WTC11 (cell line): ENCODE results near the gene CFAP57. TPM values are rescaled to one million over a fixed set of nuclear protein-coding genes. Genes with fewer than 3 reads are reported as not detected.

Experiments used
- ATAC-seq: fragments of 200-7000 bp; cut with Tn5 transposase; 2 replicates; pipeline ENCODE4 v1.10.0; 2021; ENCODE audit warnings: mild to moderate bottlenecking, moderate library complexity
- CTCF ChIA-PET: fragments of 300-600 bp; sonication (Branson Sonifier 250); formaldehyde crosslinking; loops from one replicate; lab custom pipeline; 2021; ENCODE audit warnings: antibody characterized with exemption; lab: Charles Lee
- POLR2A ChIA-PET: fragments of 350-600 bp; sonication (Branson Sonifier 250); formaldehyde crosslinking; loops from one replicate; lab custom pipeline; 2021; ENCODE audit warnings: antibody characterized with exemption; lab: Charles Lee
- DNase-seq: peaks from one replicate; pipeline ENCODE4 v3.0.0; 2021; ENCODE audit warnings: low spot score
- H3K27ac Mint-ChIP-seq: 2 replicates; pipeline ENCODE4 v1.8.0; 2021; ENCODE audit warnings: mixed read lengths
- H3K27me3 Mint-ChIP-seq: 2 replicates; pipeline ENCODE4 v1.8.0; 2021; ENCODE audit warnings: low read depth, mild to moderate bottlenecking, moderate library complexity, mixed read lengths
- H3K36me3 Mint-ChIP-seq: 2 replicates; pipeline ENCODE4 v1.8.0; 2021; ENCODE audit warnings: mixed read lengths
- H3K4me1 Mint-ChIP-seq: 2 replicates; pipeline ENCODE4 v1.8.0; 2022; ENCODE audit warnings: mixed read lengths
- H3K4me3 Mint-ChIP-seq: 2 replicates; pipeline ENCODE4 v1.8.0; 2021; ENCODE audit warnings: mild to moderate bottlenecking, moderate library complexity, mixed read lengths
- H3K9me3 Mint-ChIP-seq: 2 replicates; pipeline ENCODE4 v1.8.0; 2021; ENCODE audit warnings: mixed read lengths
- AFF4 ChIP-seq: sonication (generic); formaldehyde crosslinking; IDR thresholded peaks from 2 replicates; pipeline ENCODE4 v1.8.1; 2023; ENCODE audit warnings: mild to moderate bottlenecking, missing genetic modification reagents, borderline replicate concordance
- GABPB1 ChIP-seq: sonication (generic); formaldehyde crosslinking; IDR thresholded peaks from 2 replicates; pipeline ENCODE4 v1.8.1; 2023; ENCODE audit warnings: mild to moderate bottlenecking, missing genetic modification reagents
- HMGXB4 ChIP-seq: sonication (generic); formaldehyde crosslinking; IDR thresholded peaks from 2 replicates; pipeline ENCODE4 v1.8.1; 2023; ENCODE audit warnings: mild to moderate bottlenecking, moderate library complexity, missing genetic modification reagents
- IRF1 ChIP-seq: sonication (generic); formaldehyde crosslinking; IDR thresholded peaks from 2 replicates; pipeline ENCODE4 v1.8.0; 2023; ENCODE audit warnings: missing genetic modification reagents
- IRF2 ChIP-seq: sonication (generic); formaldehyde crosslinking; IDR thresholded peaks from 2 replicates; pipeline ENCODE4 v1.8.0; 2022; ENCODE audit warnings: low read depth, missing genetic modification reagents, borderline replicate concordance
- JAZF1 ChIP-seq: fragments of 250-450 bp; sonication (Bioruptor Pico); IDR thresholded peaks from 2 replicates; pipeline ENCODE4 v1.9.0; 2021; ENCODE audit warnings: moderate library complexity, mild to moderate bottlenecking, inconsistent platforms
- KAT7 ChIP-seq: sonication (generic); formaldehyde crosslinking; IDR thresholded peaks from 2 replicates; pipeline ENCODE4 v1.8.1; 2023; ENCODE audit warnings: missing genetic modification reagents, mild to moderate bottlenecking, borderline replicate concordance
- NFATC4 ChIP-seq: fragments of 250-450 bp; sonication (Bioruptor Pico); IDR thresholded peaks from 2 replicates; pipeline ENCODE4 v1.9.0; 2021; ENCODE audit warnings: mild to moderate bottlenecking
- NFYB ChIP-seq: sonication (generic); formaldehyde crosslinking; conservative IDR thresholded peaks from 2 replicates; pipeline ENCODE4 v1.8.0; 2022; ENCODE audit warnings: low read depth, missing genetic modification reagents
- RORB ChIP-seq: fragments of 250-450 bp; sonication (Bioruptor Pico); IDR thresholded peaks from 2 replicates; pipeline ENCODE4 v1.9.0; 2021; ENCODE audit warnings: mild to moderate bottlenecking
- SMAD4 ChIP-seq: sonication (generic); formaldehyde crosslinking; IDR thresholded peaks from 2 replicates; pipeline ENCODE4 v1.8.0; 2022; ENCODE audit warnings: mild to moderate bottlenecking, missing genetic modification reagents
- TCF7 ChIP-seq: sonication (generic); formaldehyde crosslinking; IDR thresholded peaks from 2 replicates; pipeline ENCODE4 v1.8.0; 2022; ENCODE audit warnings: mild to moderate bottlenecking, low read depth, missing genetic modification reagents, moderate library complexity
- ZNF121 ChIP-seq: sonication (generic); formaldehyde crosslinking; IDR thresholded peaks from 2 replicates; pipeline ENCODE4 v1.8.0; 2023; ENCODE audit warnings: missing genetic modification reagents
- ZNF416 ChIP-seq: fragments of 250-450 bp; sonication (Bioruptor Pico); IDR thresholded peaks from 2 replicates; pipeline ENCODE4 v1.9.0; 2021; ENCODE audit warnings: mild to moderate bottlenecking, inconsistent platforms
- total RNA-seq: library from RNA; stranded (reverse); gene quantifications from 3 replicates; pipeline ENCODE4 v1.2.3, GENCODE V29; 2021
- TF ChIP-seq, protein P1 (sequence below): sonication (generic); formaldehyde crosslinking; IDR thresholded peaks from 2 replicates; pipeline ENCODE4 v1.8.0; 2022; ENCODE audit warnings: mild to moderate bottlenecking, missing genetic modification reagents
- TF ChIP-seq, protein P2 (sequence below): sonication (generic); formaldehyde crosslinking; IDR thresholded peaks from 2 replicates; pipeline ENCODE4 v1.8.0; 2022; ENCODE audit warnings: mild to moderate bottlenecking, missing genetic modification reagents

CFAP57 gene
- total RNA-seq, 1 experiment from 2014 or later: 0.42 TPM

DNA sequence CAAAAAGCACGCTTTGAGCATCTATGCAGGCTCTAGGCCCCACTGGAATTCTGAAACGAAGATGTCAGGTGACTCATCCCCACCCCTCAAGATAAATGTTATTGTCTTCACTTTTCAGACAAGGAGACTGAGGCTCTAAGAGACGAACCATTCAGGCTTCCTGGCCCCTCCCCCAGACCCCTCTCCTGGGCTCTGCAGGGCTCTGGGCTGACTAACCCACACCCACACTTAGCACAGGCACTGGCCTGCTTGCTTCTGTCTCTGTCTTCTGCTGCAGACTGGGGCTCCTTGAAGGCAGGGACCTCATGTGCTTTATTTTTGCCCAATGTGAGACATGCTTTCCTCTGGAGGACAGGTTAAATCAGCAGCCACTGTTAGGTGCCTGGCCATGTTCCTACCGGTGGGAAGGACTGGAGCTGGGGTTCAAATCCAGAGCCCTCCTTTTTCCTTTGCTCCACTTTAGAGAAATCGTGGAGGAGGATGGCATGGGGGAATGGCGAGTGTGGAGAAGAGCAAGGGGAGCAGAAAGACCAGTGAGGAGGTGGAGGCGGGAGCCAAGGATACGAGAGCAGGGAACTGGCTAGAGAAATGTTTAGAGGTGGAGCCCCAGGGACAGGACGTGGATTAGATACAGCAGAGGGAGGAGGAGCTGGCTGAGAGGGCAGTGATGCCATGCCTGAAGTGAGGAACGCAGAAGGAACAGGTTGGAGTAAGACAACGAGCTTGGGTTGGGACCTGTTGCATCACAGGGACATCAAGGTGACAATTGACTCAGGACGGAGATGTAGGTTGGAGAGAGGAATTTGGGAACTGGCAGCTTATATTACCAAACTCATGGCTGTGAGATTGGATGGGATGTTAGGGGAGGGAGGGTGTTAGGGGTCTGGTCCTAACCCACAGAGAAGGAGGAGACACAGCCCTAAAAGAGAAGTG lies 99.3 kb downstream of the CFAP57 start:
- H3K27ac Mint-ChIP-seq: peak overlapping the region; percentile 97
- peak overlapping the region; percentile 83 for H3K4me3 Mint-ChIP-seq
- ChIA-PET POLR2A (interaction anchor here (0.5 to 1.3 kb wide), 9 partner anchors 13 to 118 kb away, joined by 3 to 16 read pairs (median 5); partner anchors contain the start of genes C1orf210, CDC20, ELOVL1 and MED8), CTCF (interaction anchor here (0.6 to 1.6 kb wide), 4 partner anchors 14 to 358 kb away, joined by 3 to 12 read pairs (median 9); partner anchors contain the start of genes C1orf210 and CDC20)
- ATAC-seq: peak; percentile 7
- peaks cover 14% of the 10 kb centered on the region for H3K36me3 Mint-ChIP-seq
- TF ChIP-seq HMGXB4 (CRISPR knock-in tag) (no peak), NFATC4 (CRISPR knock-in tag) (no peak), AFF4 (CRISPR knock-in tag) (no peak), JAZF1 (no peak), IRF2 (CRISPR knock-in tag) (no peak), IRF1 (CRISPR knock-in tag) (no peak), KAT7 (CRISPR knock-in tag) (no peak), NFYB (no peak)
- TF ChIP-seq, protein P1, sequence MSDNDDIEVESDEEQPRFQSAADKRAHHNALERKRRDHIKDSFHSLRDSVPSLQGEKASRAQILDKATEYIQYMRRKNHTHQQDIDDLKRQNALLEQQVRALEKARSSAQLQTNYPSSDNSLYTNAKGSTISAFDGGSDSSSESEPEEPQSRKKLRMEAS (CRISPR knock-in tag): no peak
- DNase-seq: no peak
- peaks cover 29% of the 10 kb centered on the region for H3K4me1 Mint-ChIP-seq
- peaks cover 4% of the 10 kb centered on the region for H3K9me3 Mint-ChIP-seq
- peaks cover 9% of the 10 kb centered on the region for H3K27me3 Mint-ChIP-seq

GRCh38 chr1:43272161-43272560 lies 100.0 kb downstream of the CFAP57 start:
- TF ChIP-seq, protein P2, sequence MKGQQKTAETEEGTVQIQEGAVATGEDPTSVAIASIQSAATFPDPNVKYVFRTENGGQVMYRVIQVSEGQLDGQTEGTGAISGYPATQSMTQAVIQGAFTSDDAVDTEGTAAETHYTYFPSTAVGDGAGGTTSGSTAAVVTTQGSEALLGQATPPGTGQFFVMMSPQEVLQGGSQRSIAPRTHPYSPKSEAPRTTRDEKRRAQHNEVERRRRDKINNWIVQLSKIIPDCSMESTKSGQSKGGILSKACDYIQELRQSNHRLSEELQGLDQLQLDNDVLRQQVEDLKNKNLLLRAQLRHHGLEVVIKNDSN: no peak
- TF ChIP-seq GABPB1 (no peak), ZNF121 (CRISPR knock-in tag) (no peak), ZNF416 (CRISPR knock-in tag) (no peak), RORB (CRISPR knock-in tag) (no peak), SMAD4 (CRISPR knock-in tag) (no peak), TCF7 (CRISPR knock-in tag) (no peak)
- TF ChIP-seq, all 79 proteins: peak for 0
- Mint-ChIP-seq H3K27ac (no peak overlapping the region), H3K9me3 (no peaks in the 10 kb centered on the region), H3K36me3 (peaks cover 12% of the 10 kb centered on the region), H3K4me3 (peak overlapping the region; percentile 83), H3K4me1 (peaks cover 29% of the 10 kb centered on the region), H3K27me3 (peaks cover 5% of the 10 kb centered on the region)
- ATAC-seq: no peak
- POLR2A ChIA-PET: interaction anchor here (1.3 kb wide), 1 partner anchor 14 kb away, joined by 4 read pairs; the partner anchor contains the start of gene C1orf210
- CTCF ChIA-PET: interaction anchor here (1.3 kb wide), 1 partner anchor 14 kb away, joined by 8 read pairs; the partner anchor contains the start of gene C1orf210
- DNase-seq: no peak
